WI38 (cell line): ENCODE measurements around the gene IRF9.
A peak's percentile ranks its signal among the peaks of the same experiment; 100 is the strongest.

Source experiments
- H3K4me3 ChIP-seq: 2 replicates; pipeline ENCODE4 v1.5.1; 2011; ENCODE audit warnings: low read depth, mild to moderate bottlenecking, control low read depth, low read length
- TF ChIP-seq, protein P1 (sequence below): IDR thresholded peaks from 2 replicates; pipeline ENCODE4 v1.5.1; 2012; ENCODE audit warnings: low read depth, mild to moderate bottlenecking, control low read depth, low read length

Gene IRF9

DNA sequence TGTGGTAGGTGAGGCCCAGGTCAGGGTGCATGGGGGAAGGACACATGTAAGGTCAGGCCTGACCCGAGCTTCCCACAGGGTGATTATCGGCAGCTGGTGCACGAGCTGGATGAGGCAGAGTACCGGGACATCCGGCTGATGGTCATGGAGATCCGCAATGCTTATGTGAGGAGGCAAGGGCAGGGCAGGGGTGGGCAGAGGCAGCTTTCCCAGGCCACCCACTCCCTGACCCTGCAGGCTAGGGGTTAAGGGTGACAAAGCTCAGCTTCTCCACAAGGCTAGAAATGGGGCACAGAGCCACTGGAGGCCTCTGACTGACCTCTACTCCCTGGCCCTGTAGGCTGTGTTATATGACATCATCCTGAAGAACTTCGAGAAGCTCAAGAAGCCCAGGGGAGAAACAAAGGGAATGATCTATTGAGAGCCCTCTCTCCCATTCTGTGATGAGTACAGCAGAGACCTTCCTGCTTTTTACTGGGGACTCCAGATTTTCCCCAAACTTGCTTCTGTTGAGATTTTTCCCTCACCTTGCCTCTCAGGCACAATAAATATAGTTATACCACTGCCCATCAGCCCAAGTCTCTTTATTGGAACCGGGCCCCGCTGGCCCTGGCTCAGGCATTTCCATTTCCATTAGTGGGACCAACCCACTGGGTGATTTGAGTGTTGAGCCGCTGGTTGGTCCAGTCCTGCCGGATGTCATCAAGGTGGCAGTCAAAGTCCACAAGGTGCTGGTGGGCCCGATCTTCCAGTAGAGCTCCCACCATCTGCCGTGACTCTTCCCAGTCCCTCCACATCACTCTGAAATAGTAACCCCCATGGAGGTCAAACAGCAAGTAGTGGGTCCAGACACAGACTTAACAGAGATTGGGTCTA, 22.4 kb upstream of the IRF9 start:
- H3K4me3 ChIP-seq = no peak overlapping the region

DNA sequence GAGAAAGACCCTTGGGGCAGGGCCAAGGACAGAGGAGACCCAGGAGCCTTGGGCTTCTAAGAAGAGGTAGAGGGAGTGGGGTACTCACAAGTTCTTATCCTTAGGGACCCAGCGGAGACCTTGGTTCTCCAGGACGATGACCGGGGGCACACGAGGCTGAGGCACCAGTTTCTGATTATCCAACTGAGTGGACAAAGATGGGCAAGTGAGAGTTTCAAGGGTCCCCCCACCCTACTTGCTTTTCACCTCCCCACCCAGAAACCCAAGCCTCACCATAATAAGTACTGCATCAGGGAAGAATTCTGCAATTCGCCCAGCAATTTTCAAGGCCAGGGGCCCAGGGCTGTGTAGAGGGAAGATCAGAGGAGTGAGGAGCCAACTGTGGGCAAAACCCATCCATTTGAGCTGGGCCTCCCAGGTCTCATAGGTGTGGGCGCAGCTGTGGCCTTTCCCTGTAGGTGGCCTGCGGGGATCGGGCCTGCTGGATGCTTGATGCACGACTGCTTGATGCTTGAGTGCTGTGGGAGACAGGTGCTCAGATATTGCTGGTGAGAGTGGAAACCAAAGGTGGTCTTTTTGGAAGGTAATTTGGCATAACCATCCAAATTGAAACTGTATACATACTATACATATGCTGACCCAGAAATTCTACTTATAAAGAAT, 21.7 kb upstream of the IRF9 start:
- TF ChIP-seq, protein P1, sequence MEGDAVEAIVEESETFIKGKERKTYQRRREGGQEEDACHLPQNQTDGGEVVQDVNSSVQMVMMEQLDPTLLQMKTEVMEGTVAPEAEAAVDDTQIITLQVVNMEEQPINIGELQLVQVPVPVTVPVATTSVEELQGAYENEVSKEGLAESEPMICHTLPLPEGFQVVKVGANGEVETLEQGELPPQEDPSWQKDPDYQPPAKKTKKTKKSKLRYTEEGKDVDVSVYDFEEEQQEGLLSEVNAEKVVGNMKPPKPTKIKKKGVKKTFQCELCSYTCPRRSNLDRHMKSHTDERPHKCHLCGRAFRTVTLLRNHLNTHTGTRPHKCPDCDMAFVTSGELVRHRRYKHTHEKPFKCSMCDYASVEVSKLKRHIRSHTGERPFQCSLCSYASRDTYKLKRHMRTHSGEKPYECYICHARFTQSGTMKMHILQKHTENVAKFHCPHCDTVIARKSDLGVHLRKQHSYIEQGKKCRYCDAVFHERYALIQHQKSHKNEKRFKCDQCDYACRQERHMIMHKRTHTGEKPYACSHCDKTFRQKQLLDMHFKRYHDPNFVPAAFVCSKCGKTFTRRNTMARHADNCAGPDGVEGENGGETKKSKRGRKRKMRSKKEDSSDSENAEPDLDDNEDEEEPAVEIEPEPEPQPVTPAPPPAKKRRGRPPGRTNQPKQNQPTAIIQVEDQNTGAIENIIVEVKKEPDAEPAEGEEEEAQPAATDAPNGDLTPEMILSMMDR = no peak
- H3K4me3 ChIP-seq = peak overlapping the region; percentile 73; the same call in 1 of the 2 replicates

More for the DNA sequence above, 22.4 kb upstream of the IRF9 start:
- TF ChIP-seq, protein P1 = no peak

DNA sequence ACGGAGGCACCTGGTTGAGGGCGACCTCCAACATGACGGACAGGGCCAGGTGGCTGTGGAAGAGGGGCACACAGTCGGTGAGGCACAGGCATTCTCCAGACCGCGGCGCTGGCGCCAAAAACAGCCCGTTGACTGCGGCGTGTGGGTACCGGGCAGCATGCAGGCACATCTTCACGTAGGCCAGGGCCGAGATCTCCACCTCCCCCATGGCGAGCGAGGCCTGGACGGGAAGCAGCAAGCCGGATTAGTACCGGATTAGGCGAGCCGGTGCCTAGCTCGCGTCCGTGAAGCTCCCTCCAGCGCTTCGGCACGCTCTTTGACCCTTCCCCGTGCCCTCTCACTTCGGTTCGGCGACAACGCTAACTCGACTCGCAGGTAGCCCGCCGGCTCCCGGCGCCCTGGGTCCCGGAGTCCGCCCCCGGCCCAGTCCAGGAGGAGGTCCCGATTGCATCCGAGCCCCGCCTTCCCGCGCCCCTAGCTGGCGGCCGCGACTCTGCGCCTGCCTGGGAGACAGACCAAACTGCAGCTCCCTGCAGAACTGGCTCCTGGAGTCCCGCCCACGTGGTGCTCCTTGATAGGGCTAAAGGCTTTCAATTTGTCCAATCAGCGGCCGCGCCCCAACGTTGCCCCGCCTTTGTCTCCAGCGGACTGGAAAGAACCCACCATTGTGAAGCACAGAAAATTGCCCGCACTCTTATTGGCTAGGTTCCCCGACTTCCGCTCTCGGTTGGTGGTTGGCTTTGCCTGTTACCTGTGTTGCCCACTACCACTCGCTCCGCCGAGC, 19.8 kb upstream of the IRF9 start, which contains the start of gene EMC9:
Gene EMC9 (minus strand): TSS at position 495 of the 784 bp plus-strand sequence. CDS start 287 bp downstream, at position 208.
- H3K4me3 ChIP-seq = peak within 1 kb of the TSS; percentile 73
- TF ChIP-seq, protein P1 = peak; percentile 19; the same call in 1 of the 2 replicates

DNA sequence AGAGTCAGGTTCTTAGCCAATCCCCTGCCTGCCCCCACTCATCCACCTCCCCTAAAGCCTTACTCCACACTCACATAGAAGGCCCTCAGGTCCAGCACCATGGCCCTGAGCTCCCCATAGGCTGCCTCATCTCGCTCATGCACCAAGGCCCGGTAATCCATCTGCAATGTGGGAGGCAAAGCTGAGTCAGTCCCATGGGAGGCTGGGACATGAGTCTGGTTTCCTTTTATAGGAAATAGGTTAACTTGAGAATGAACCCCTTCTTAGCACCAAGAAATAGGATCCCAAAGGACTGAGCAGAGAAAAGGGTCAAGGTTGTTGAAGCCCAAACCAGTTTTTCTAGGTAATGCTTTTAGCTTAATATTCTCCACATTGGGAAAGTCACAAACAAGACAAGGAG, 17.6 kb upstream of the IRF9 start:
- TF ChIP-seq, protein P1 = no peak
- H3K4me3 ChIP-seq = no peak overlapping the region

DNA sequence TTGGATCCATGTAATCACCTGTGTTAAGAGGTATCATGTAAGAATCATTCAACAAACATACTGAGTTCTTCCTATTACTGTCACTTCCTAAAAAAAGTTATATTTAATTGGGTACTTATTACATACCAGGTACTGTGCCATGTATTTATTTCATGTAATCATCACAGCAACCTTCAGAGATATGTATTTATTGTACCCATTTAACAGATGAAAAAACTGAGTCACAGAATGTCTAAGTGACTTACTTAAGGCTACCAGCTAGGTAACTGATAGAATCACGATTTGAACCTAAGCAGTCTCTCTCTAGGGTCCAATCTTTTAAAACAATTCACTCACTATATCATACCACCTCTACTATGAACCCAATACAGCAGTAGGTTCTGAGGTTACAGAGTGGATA, 16.6 kb upstream of the IRF9 start:
- H3K4me3 ChIP-seq = no peak overlapping the region
- TF ChIP-seq, protein P1 = no peak

DNA sequence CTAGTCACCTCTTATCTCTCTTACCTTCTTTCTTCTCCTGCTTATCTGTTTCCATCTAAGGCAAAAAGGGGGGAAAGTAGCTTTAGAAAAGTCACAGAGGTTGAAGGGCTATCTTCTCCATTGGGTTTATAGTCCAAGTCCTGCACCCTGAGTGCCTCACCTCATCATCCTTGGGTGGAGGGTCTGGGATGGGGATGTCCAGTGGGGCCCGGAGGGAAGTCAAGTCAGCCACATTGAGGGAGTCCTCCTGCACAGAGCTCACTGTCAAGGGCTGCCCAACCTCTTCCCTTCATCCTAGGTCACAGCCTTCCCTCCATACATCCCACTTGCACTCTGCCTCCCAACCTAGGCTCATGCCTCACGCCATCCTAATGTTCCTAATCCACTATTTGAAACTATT, 15.8 kb upstream of the IRF9 start:
- peak overlapping the region; percentile 75 for H3K4me3 ChIP-seq
- TF ChIP-seq, protein P1 = no peak
